SK-N-SH (cell line): Measurements from ENCODE around the gene CFDP1. TPM values are rescaled to one million over a fixed set of nuclear protein-coding genes. Genes with fewer than 3 reads are reported as not detected.

ENCODE experiments used
- CTCF ChIA-PET: fragments of 300-600, 350-600 bp; formaldehyde crosslinking; extraction: SDS; loops from one replicate; lab custom pipeline; 2021; lab: Yijun Ruan, JAX
- POLR2A ChIA-PET: fragments of 350-600 bp; sonication (Branson Sonifier 250); formaldehyde crosslinking; extraction: SDS; loops from one replicate; lab custom pipeline; 2020; ENCODE audit warnings: antibody characterized with exemption, inconsistent platforms; lab: Yijun Ruan, JAX
- DNase-seq: peaks from one replicate; pipeline ENCODE4 v3.0.0; 2012
- H2AFZ ChIP-seq: fragments of 200-600 bp; sonication (generic); 2 replicates; pipeline ENCODE4 v1.8.1; 2016; ENCODE audit warnings: antibody characterized with exemption, mild to moderate bottlenecking, low read depth
- H3F3A ChIP-seq: fragments of 200-600 bp; sonication (generic); replicated peaks from 2 replicates; pipeline ENCODE3; 2016; ENCODE audit warnings: antibody characterized with exemption, mild to moderate bottlenecking; ENCODE audit not compliant: insufficient read depth
- H3K27ac ChIP-seq, 2 experiments: fragments of 200-500 bp in 1 of 2; fragments of 200-600 bp in 1 of 2; sonication (Bioruptor generic) in 1 of 2; sonication (generic), shearing (Covaris generic) in 1 of 2; 2 replicates each; pipeline versions ENCODE4 v1.5.1 to v1.6.1; 2014 to 2016; ENCODE audit warnings: low read depth in 2 of 2, inconsistent platforms in 1 of 2, low read length in 1 of 2, mild to moderate bottlenecking in 1 of 2, mixed read lengths in 1 of 2
- H3K27me3 ChIP-seq: fragments of 200-600 bp; sonication (generic), shearing (Covaris generic); 2 replicates; pipeline ENCODE4 v1.6.1; 2016; ENCODE audit warnings: mixed run types; ENCODE audit not compliant: insufficient read depth
- H3K36me3 ChIP-seq, 2 experiments: fragments of 200-500 bp in 1 of 2; fragments of 200-600 bp in 1 of 2; sonication (Bioruptor generic) in 1 of 2; sonication (generic) in 1 of 2; replicated peaks in 1 of 2; 2 replicates each; pipeline versions ENCODE3 to v1.5.1; 2014 to 2016; ENCODE audit warnings: low read length in 1 of 2, mild to moderate bottlenecking in 1 of 2; ENCODE audit not compliant: insufficient read depth in 2 of 2, control insufficient read depth in 1 of 2
- H3K4me1 ChIP-seq, 2 experiments: fragments of 200-500 bp in 1 of 2; fragments of 200-600 bp in 1 of 2; sonication (Bioruptor generic) in 1 of 2; sonication (generic), shearing (Covaris generic) in 1 of 2; 2 replicates each; pipeline versions ENCODE4 v1.5.1 to v1.6.1; 2014 to 2016; ENCODE audit warnings: low read depth in 1 of 2, low read length in 1 of 2, mixed run types in 1 of 2; ENCODE audit not compliant: insufficient read depth in 2 of 2, control insufficient read depth in 1 of 2
- H3K4me2 ChIP-seq: fragments of 200-600 bp; sonication (generic), shearing (Covaris generic); 2 replicates; pipeline ENCODE4 v1.6.1; 2017; ENCODE audit warnings: mixed run types
- H3K4me3 ChIP-seq, 2 experiments: fragments of 200-500 bp in 1 of 2; fragments of 200-600 bp in 1 of 2; sonication (Bioruptor generic) in 1 of 2; sonication (generic), shearing (Covaris generic) in 1 of 2; 2 replicates each; pipeline versions ENCODE4 v1.5.1 to v1.8.1; 2014 to 2016; ENCODE audit warnings: low read depth in 2 of 2, inconsistent platforms in 1 of 2, low read length in 1 of 2, mild to moderate bottlenecking in 1 of 2, mixed read lengths in 1 of 2, moderate library complexity in 1 of 2
- H3K79me2 ChIP-seq: fragments of 200-600 bp; sonication (generic); 2 replicates; pipeline ENCODE4 v1.8.1; 2017; ENCODE audit warnings: mild to moderate bottlenecking; ENCODE audit not compliant: insufficient read depth
- H3K9ac ChIP-seq: fragments of 200-600 bp; sonication (generic); 2 replicates; pipeline ENCODE4 v1.6.1; 2017; ENCODE audit warnings: mixed run types
- H3K9me2 ChIP-seq: fragments of 200-600 bp; sonication (generic); 2 replicates; pipeline ENCODE4 v1.6.1; 2017; ENCODE audit warnings: mixed run types
- H3K9me3 ChIP-seq: fragments of 200-600 bp; sonication (generic); 2 replicates; pipeline ENCODE4 v1.6.1; 2017; ENCODE audit warnings: mixed run types, mild to moderate bottlenecking, moderate library complexity
- H4K20me1 ChIP-seq: fragments of 200-600 bp; sonication (generic); 2 replicates; pipeline ENCODE4 v1.6.1; 2017; ENCODE audit warnings: mild to moderate bottlenecking, mixed run types; ENCODE audit not compliant: insufficient read depth
- CHD2 ChIP-seq: fragments of 150-350 bp; IDR thresholded peaks from 2 replicates; pipeline ENCODE4 v1.6.1; 2018; ENCODE audit warnings: low read length; ENCODE audit not compliant: partially characterized antibody
- FOSL2 ChIP-seq: IDR thresholded peaks from 2 replicates; pipeline ENCODE4 v1.4.0; 2012; ENCODE audit warnings: low read depth, mild to moderate bottlenecking, moderate library complexity, borderline replicate concordance
- GATA2 ChIP-seq: sonication (generic); formaldehyde crosslinking; IDR thresholded peaks from 2 replicates; pipeline ENCODE4 v1.5.0; 2020; ENCODE audit warnings: mild to moderate bottlenecking, missing genetic modification reagents
- JUND ChIP-seq: IDR thresholded peaks from 2 replicates; pipeline ENCODE4 v1.4.0; 2012
- MEF2A ChIP-seq: IDR thresholded peaks from 2 replicates; pipeline ENCODE4 v1.4.0; 2012; ENCODE audit warnings: low read depth, borderline replicate concordance
- NFIC ChIP-seq: IDR thresholded peaks from 2 replicates; pipeline ENCODE4 v1.4.0; 2012; ENCODE audit warnings: borderline replicate concordance
- NRF1 ChIP-seq: IDR thresholded peaks from 2 replicates; pipeline ENCODE4 v1.6.1; 2012; ENCODE audit warnings: low read depth, mild to moderate bottlenecking, low read length
- RCOR1 ChIP-seq: fragments of 150-350 bp; IDR thresholded peaks from 2 replicates; pipeline ENCODE4 v1.6.1; 2017; ENCODE audit warnings: antibody characterized with exemption, low read length
- RFX5 ChIP-seq: IDR thresholded peaks from 2 replicates; pipeline ENCODE4 v1.6.1; 2012; ENCODE audit warnings: mild to moderate bottlenecking, improper control_type of control experiment, low read length
- RXRA ChIP-seq: IDR thresholded peaks from 2 replicates; pipeline ENCODE4 v1.4.0; 2012; ENCODE audit warnings: low read depth, mild to moderate bottlenecking, borderline replicate concordance
- TAF1 ChIP-seq: IDR thresholded peaks from 2 replicates; pipeline ENCODE4 v1.6.1; 2012; ENCODE audit warnings: low read depth, mild to moderate bottlenecking, low read length, moderate library complexity, borderline replicate concordance
- TCF12 ChIP-seq: IDR thresholded peaks from 2 replicates; pipeline ENCODE4 v1.4.0; 2012
- TEAD4 ChIP-seq: IDR thresholded peaks from 2 replicates; pipeline ENCODE4 v1.4.0; 2012; ENCODE audit warnings: mild to moderate bottlenecking, borderline replicate concordance; ENCODE audit not compliant: insufficient read depth
- WGBS: methylation state at CpG from one replicate; pipeline ENCODE4 v1.1.6; 2017; ENCODE audit warnings: low lambda C conversion rate; 5-methylcytosine and 5-hydroxymethylcytosine counted together
- polyA plus RNA-seq, 3 experiments: library from polyadenylated mRNA; depleted of rRNA; stranded (reverse); fragments of >200 nt; gene quantifications; 2 replicates each; pipeline ENCODE4 v1.2.3, GENCODE V29; 2012
- TF ChIP-seq, protein P1 (sequence below): IDR thresholded peaks from 2 replicates; pipeline ENCODE4 v1.4.0; 2012; ENCODE audit warnings: low read depth, borderline replicate concordance

Gene CFDP1
- polyA plus RNA-seq, 1 of the 3 experiments (the other 2 are of a cell fraction): 46.0 TPM

DNA sequence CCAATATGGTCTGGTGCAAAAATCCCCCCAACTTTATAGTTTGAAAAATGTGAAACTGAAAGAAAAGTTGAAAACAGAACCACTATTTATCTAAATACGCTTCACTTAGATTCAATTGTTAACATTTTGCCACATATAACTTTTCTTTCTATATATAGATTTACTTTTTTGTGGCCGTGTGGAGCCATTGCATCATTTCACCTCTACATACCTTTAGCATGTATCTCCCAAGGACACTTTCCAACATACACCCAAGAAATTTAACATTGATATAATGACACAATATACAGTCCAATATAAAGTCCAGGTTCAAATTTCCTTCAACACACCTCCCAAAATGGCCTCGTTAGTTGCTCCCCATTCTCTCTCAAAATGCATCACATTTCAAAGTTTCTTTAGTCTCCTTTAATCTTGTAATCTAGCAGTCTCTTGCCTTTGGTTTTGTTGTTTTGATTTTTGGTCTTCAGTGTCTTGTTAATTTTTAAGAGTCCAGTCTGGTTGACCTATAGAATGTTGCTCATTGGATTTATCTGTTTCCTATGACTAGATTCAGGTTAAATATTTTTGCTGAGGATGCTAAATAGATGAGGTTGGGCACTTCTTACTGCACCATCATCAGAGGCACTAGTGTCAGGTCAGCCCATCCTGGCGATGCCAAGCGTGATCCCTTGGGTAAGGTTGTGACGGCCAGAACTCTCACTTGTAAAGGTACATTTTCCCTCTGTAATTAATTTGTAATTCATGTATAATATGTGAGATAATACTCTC is 117.6 kb downstream of the CFDP1 start (continued):
- TF ChIP-seq, protein P1, sequence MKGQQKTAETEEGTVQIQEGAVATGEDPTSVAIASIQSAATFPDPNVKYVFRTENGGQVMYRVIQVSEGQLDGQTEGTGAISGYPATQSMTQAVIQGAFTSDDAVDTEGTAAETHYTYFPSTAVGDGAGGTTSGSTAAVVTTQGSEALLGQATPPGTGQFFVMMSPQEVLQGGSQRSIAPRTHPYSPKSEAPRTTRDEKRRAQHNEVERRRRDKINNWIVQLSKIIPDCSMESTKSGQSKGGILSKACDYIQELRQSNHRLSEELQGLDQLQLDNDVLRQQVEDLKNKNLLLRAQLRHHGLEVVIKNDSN: no peak

DNA sequence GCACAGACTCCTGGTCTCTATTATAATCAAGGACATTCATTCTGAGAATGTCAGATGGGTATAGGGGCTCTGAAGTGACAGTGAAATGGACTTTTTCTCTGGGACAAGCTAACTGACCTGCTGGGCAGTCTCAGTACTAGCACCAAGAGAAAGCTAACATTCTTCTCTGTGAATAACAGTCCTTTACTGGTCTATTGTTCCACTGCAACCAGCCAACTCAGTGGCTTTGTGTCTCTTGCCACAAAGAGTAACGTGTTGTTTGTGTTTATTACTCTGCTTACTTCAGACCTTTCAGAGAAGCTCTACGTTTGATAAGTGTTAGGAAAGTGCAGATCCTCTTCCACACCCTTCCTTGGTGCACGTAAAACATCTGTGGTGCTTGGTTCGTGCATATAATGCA is 120.4 kb downstream of the CFDP1 start:
- ChIA-PET POLR2A (no interaction called here), CTCF (interaction anchor here (1.2 to 2.3 kb wide), 4 partner anchors 8 to 114 kb away, joined by 3 to 10 read pairs (median 4); no protein-coding TSS in a partner anchor)
- Histone ChIP-seq H3K9me3 (no peaks in the 10 kb centered on the region), H3K4me3 (no peak overlapping the region), H3K9ac (no peak overlapping the region), H3K4me1 (peaks cover 0 to 7% of the 10 kb centered on the region in 2 experiments; a peak in 1 of 4 replicates), H3K79me2 (peaks cover 1% of the 10 kb centered on the region; the same call in 1 of the 2 replicates), H3K9me2 (no peaks in the 10 kb centered on the region), H3K4me2 (no peak overlapping the region), H3K27ac (peak overlapping the region in 1 of 2 experiments; percentile 56; a peak in 1 of 4 replicates), H3K27me3 (no peaks in the 10 kb centered on the region), H4K20me1 (no peaks in the 10 kb centered on the region), H3K36me3 (peaks cover 0 to 3% of the 10 kb centered on the region in 2 experiments), H2AFZ (no peak overlapping the region), H3F3A (peaks cover 8% of the 10 kb centered on the region)
- WGBS: 89% methylated on average over 4 of the region's 4 CpGs
- TF ChIP-seq MEF2A (no peak), TAF1 (no peak), TCF12 (no peak), NFIC (no peak), RCOR1 (no peak), JUND (no peak), NRF1 (no peak), RFX5 (no peak), FOSL2 (no peak), RXRA (no peak)
- TF ChIP-seq, protein P1: no peak
- no peak for DNase-seq

DNA sequence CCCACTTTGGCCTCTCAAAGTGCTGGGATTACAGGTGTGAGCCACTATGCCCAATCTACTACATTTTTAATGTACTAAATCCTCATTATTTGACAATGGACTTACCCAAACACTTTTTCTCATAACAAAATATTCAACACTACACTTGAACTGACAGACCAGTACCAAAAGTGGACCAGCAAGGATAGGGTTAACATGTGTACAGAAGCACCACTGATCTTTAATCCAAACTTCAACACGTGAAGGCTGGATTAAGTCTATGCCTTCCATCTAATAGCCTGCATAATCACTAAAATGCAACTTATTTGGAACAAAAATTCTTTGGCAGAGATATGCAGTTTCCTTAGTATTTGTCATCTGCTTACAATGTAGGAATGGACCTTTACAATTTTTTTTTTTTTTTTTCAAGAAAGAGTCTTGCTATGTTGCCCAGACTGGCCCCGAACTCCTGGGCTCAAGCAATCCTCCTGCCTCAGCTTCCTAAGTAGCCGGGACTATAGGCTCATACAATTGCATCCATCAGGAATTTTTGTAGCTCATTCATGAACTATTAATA is 121.8 kb downstream of the CFDP1 start:
- Histone ChIP-seq H3K79me2 (no peaks in the 10 kb centered on the region), H3K27ac (peak overlapping the region in 1 of 2 experiments; percentile 56; a peak in 3 of 4 replicates), H3K27me3 (no peaks in the 10 kb centered on the region), H3K9ac (no peak overlapping the region), H3K9me2 (no peaks in the 10 kb centered on the region), H3K4me3 (no peak overlapping the region), H3K4me2 (peak overlapping the region; percentile 2; the same call in 1 of the 2 replicates), H3F3A (peaks cover 14% of the 10 kb centered on the region), H4K20me1 (no peaks in the 10 kb centered on the region), H3K9me3 (no peaks in the 10 kb centered on the region), H2AFZ (no peak overlapping the region), H3K36me3 (peaks cover 0 to 3% of the 10 kb centered on the region in 2 experiments), H3K4me1 (peaks cover 0 to 14% of the 10 kb centered on the region in 2 experiments; a peak in 3 of 4 replicates)
- CTCF ChIA-PET: interaction anchor here (1.1 to 2.3 kb wide), 4 partner anchors 9 to 77 kb away, joined by 3 to 10 read pairs (median 5); no protein-coding TSS in a partner anchor
- 48% methylated on average over 3 of the region's 3 CpGs for WGBS
- POLR2A ChIA-PET: no interaction called here
- TF ChIP-seq MEF2A: no peak
- TF ChIP-seq TAF1: no peak
- no peak for TF ChIP-seq CHD2
- no peak for TF ChIP-seq GATA2 (CRISPR knock-in tag)
- TF ChIP-seq TEAD4: peak; percentile 40; the same call in 1 of the 2 replicates
- no peak for DNase-seq
